GM20000 (cell line): ENCODE data around the gene FAM170B.

ENCODE experiments used
- DNase-seq: peaks from one replicate; pipeline ENCODE4 v3.0.0; 2012; ENCODE audit warnings: low spot score
- CTCF ChIP-seq: IDR thresholded peaks from 2 replicates; pipeline ENCODE4 v1.5.1; 2012; ENCODE audit warnings: mild to moderate bottlenecking, control low read depth; ENCODE audit errors: extremely low read depth, missing control alignments

The FAM170B gene

GRCh38 chr10:49131507-49132361, 2.1 kb downstream of the FAM170B start:
- no peak for DNase-seq
- TF ChIP-seq CTCF: no peak

- TF ChIP-seq CTCF: no peak
- DNase-seq: no peak
Observed at GRCh38 chr10:49129376-49129775, 4.4 kb downstream of the FAM170B start.

- TF ChIP-seq CTCF: no peak
- DNase-seq: no peak
Observed at GRCh38 chr10:49128854-49129253, 5.0 kb downstream of the FAM170B start.

- no peak for TF ChIP-seq CTCF
- no peak for DNase-seq
Observed at GRCh38 chr10:49123981-49124950, 9.6 kb downstream of the FAM170B start.

GRCh38 chr10:49120911-49121310, 12.9 kb downstream of the FAM170B start:
- TF ChIP-seq CTCF: no peak
- DNase-seq: no peak

GRCh38 chr10:49119746-49120145, 14.1 kb downstream of the FAM170B start:
- DNase-seq: no peak
- TF ChIP-seq CTCF: no peak

GRCh38 chr10:49118430-49119074, 15.3 kb downstream of the FAM170B start:
- TF ChIP-seq CTCF: no peak
- no peak for DNase-seq
